GM23338 (cell line): ENCODE results near the gene SPANXN2. TPM values are rescaled to one million over a fixed set of nuclear protein-coding genes. Genes with fewer than 3 reads are reported as not detected.

Experiments used
- ATAC-seq: fragments of 200-7000 bp; cut with Tn5 transposase; 3 replicates; pipeline ENCODE4 v1.9.1; 2020
- DNase-seq: peaks from one replicate; pipeline ENCODE4 v3.0.0-alpha.2; 2015; ENCODE audit warnings: low spot score
- H2AFZ ChIP-seq: fragments of 200-600 bp; sonication (generic); 2 replicates; pipeline ENCODE4 v1.8.0; 2016; ENCODE audit warnings: antibody characterized with exemption, mild to moderate bottlenecking, moderate library complexity
- H3F3A ChIP-seq: fragments of 200-600 bp; sonication (generic); replicated peaks from 2 replicates; pipeline ENCODE4 v1.8.0; 2017; ENCODE audit warnings: antibody characterized with exemption, mixed run types, low read depth
- H3K27ac ChIP-seq: fragments of 200-600 bp; sonication (generic); 2 replicates; pipeline ENCODE4 v1.6.1; 2016; ENCODE audit warnings: low read depth
- H3K27me3 ChIP-seq: fragments of 200-600 bp; sonication (generic); 2 replicates; pipeline ENCODE4 v1.8.0; 2016; ENCODE audit warnings: mild to moderate bottlenecking, mixed run types, moderate library complexity; ENCODE audit not compliant: insufficient read depth
- H3K36me3 ChIP-seq: fragments of 200-600 bp; sonication (generic); 2 replicates; pipeline ENCODE4 v1.8.0; 2016; ENCODE audit warnings: mild to moderate bottlenecking; ENCODE audit not compliant: insufficient read depth
- H3K4me1 ChIP-seq: fragments of 200-600 bp; sonication (generic); 2 replicates; pipeline ENCODE4 v1.8.0; 2016; ENCODE audit warnings: mild to moderate bottlenecking, moderate library complexity; ENCODE audit not compliant: insufficient read depth
- H3K4me2 ChIP-seq: fragments of 200-600 bp; sonication (generic); 2 replicates; pipeline ENCODE4 v1.7.1; 2017; ENCODE audit warnings: mixed run types
- H3K4me3 ChIP-seq: fragments of 200-600 bp; sonication (generic); 2 replicates; pipeline ENCODE4 v1.6.1; 2016; ENCODE audit warnings: mixed run types
- H3K79me2 ChIP-seq: fragments of 200-600 bp; sonication (generic); replicated peaks from 2 replicates; pipeline ENCODE4 v1.8.0; 2017; ENCODE audit warnings: mild to moderate bottlenecking; ENCODE audit not compliant: insufficient read depth
- H3K9me2 ChIP-seq: fragments of 200-600 bp; sonication (generic); 2 replicates; pipeline ENCODE4 v1.8.0; 2017; ENCODE audit not compliant: insufficient read depth
- H4K20me1 ChIP-seq: fragments of 200-600 bp; sonication (generic); replicated peaks from 2 replicates; pipeline ENCODE4 v1.8.0; 2017; ENCODE audit warnings: mild to moderate bottlenecking; ENCODE audit not compliant: insufficient read depth
- H3K27ac Mint-ChIP-seq: 2 replicates; pipeline ENCODE4 v1.8.0; 2020; ENCODE audit warnings: inconsistent platforms, mild to moderate bottlenecking, moderate library complexity, mixed read lengths
- H3K27me3 Mint-ChIP-seq: 3 replicates; pipeline ENCODE4 v1.8.0; 2022; ENCODE audit warnings: low read depth, mild to moderate bottlenecking, moderate library complexity, mixed read lengths, inconsistent platforms; ENCODE audit not compliant: insufficient read depth, poor library complexity
- H3K36me3 Mint-ChIP-seq: 3 replicates; pipeline ENCODE4 v1.8.0; 2021; ENCODE audit warnings: low read depth, mild to moderate bottlenecking, inconsistent platforms, moderate library complexity, mixed read lengths
- H3K4me1 Mint-ChIP-seq: 3 replicates; pipeline ENCODE4 v1.8.0; 2020; ENCODE audit warnings: mild to moderate bottlenecking, inconsistent platforms, mixed read lengths
- H3K4me3 Mint-ChIP-seq: 3 replicates; pipeline ENCODE4 v1.8.0; 2021; ENCODE audit warnings: moderate library complexity, mild to moderate bottlenecking, inconsistent platforms, mixed read lengths
- H3K9me3 Mint-ChIP-seq: 3 replicates; pipeline ENCODE4 v1.8.0; 2020; ENCODE audit warnings: moderate library complexity, mild to moderate bottlenecking, inconsistent platforms, mixed read lengths
- CREB1 ChIP-seq: fragments of 250-450 bp; sonication (Bioruptor Pico); IDR thresholded peaks from 2 replicates; pipeline ENCODE4 v1.5.0; 2020; ENCODE audit warnings: low read depth, mild to moderate bottlenecking, moderate library complexity
- EZH2 ChIP-seq: fragments of 200-600 bp; sonication (generic); IDR thresholded peaks from one replicate; pipeline ENCODE4 v1.8.0; 2017; ENCODE audit warnings: antibody characterized with exemption, mild to moderate bottlenecking, low read depth; ENCODE audit not compliant: unreplicated experiment
- EZH2phosphoT487 ChIP-seq: fragments of 200-600 bp; sonication (generic); IDR thresholded peaks from one replicate; pipeline ENCODE4 v1.8.1; 2018; ENCODE audit warnings: antibody characterized with exemption; ENCODE audit not compliant: unreplicated experiment
- JUNB ChIP-seq: IDR thresholded peaks from one replicate; pipeline ENCODE4 v1.6.1; 2016; ENCODE audit warnings: antibody characterized with exemption; ENCODE audit not compliant: unreplicated experiment
- NANOG ChIP-seq: IDR thresholded peaks from 2 replicates; pipeline ENCODE4 v1.6.1; 2016; ENCODE audit warnings: antibody characterized with exemption, borderline replicate concordance
- POLR2AphosphoS5 ChIP-seq: IDR thresholded peaks from 2 replicates; pipeline ENCODE4 v1.6.1; 2016; ENCODE audit warnings: antibody characterized with exemption, low read depth
- STAT1 ChIP-seq: IDR thresholded peaks from one replicate; pipeline ENCODE4 v1.6.1; 2016; ENCODE audit warnings: antibody characterized with exemption; ENCODE audit not compliant: unreplicated experiment
- ZNF114 ChIP-seq: fragments of 250-450 bp; sonication (Bioruptor Pico); IDR thresholded peaks from 2 replicates; pipeline ENCODE4 v1.5.0; 2020; ENCODE audit warnings: mild to moderate bottlenecking, moderate library complexity
- ZNF331 ChIP-seq: fragments of 250-450 bp; sonication (Bioruptor Pico); IDR thresholded peaks from 2 replicates; pipeline ENCODE4 v1.5.0; 2020; ENCODE audit warnings: low read depth, mild to moderate bottlenecking, moderate library complexity
- ZNF462 ChIP-seq: fragments of 250-450 bp; sonication (Bioruptor Pico); IDR thresholded peaks from 2 replicates; pipeline ENCODE4 v1.5.0; 2020; ENCODE audit warnings: mild to moderate bottlenecking, moderate library complexity
- polyA plus RNA-seq: library from polyadenylated mRNA; unstranded; fragments of >200 nt; fragmentation: Nextera tagmentation; extraction: Ambion mirVana; gene quantifications from 2 replicates; pipeline ENCODE4 v1.2.1, GENCODE V29; 2016
- total RNA-seq: library from RNA; depleted of rRNA; stranded (reverse); fragments of >200 nt; shearing (Covaris generic); gene quantifications from 2 replicates; pipeline ENCODE4 v1.2.3, GENCODE V29; 2014
- TF ChIP-seq, protein P1 (sequence below), 2 experiments: fragments of 200-600 bp in 1 of 2; sonication (generic) in 1 of 2; conservative IDR thresholded peaks; 2 replicates each; pipeline versions ENCODE4 v1.5.1 to v1.6.1; 2016 to 2017; ENCODE audit warnings: antibody characterized with exemption in 2 of 2, low read depth in 2 of 2, mild to moderate bottlenecking in 2 of 2, moderate library complexity in 1 of 2
- TF ChIP-seq, protein P2 (sequence below): IDR thresholded peaks from 2 replicates; pipeline ENCODE4 v1.6.1; 2016; ENCODE audit warnings: antibody characterized with exemption
- TF ChIP-seq, protein P3 (sequence below): IDR thresholded peaks from one replicate; pipeline ENCODE4 v1.6.1; 2018; ENCODE audit warnings: antibody characterized with exemption; ENCODE audit not compliant: unreplicated experiment

SPANXN2 gene
- total and polyA plus RNA-seq, 2 experiments from 2014 or later = not detected

GRCh38 chrX:143754183-143754582 lies 33.6 kb upstream of the SPANXN2 start:
- Histone ChIP-seq H3K27ac (no peak overlapping the region), H3K4me3 (no peak overlapping the region), H3F3A (no peaks in the 10 kb centered on the region), H4K20me1 (no peaks in the 10 kb centered on the region), H3K4me2 (no peak overlapping the region), H3K9me2 (no peaks in the 10 kb centered on the region), H3K27me3 (no peaks in the 10 kb centered on the region), H3K79me2 (no peaks in the 10 kb centered on the region), H3K4me1 (no peaks in the 10 kb centered on the region), H2AFZ (no peak overlapping the region), H3K36me3 (no peaks in the 10 kb centered on the region)
- Mint-ChIP-seq H3K27me3 (no peaks in the 10 kb centered on the region), H3K4me3 (no peak overlapping the region), H3K36me3 (peaks cover 6% of the 10 kb centered on the region; the same call in 1 of the 3 replicates), H3K4me1 (no peaks in the 10 kb centered on the region), H3K27ac (no peak overlapping the region), H3K9me3 (peaks cover 64% of the 10 kb centered on the region)
- DNase-seq (no peak), ATAC-seq (no peak)
- TF ChIP-seq, protein P1, sequence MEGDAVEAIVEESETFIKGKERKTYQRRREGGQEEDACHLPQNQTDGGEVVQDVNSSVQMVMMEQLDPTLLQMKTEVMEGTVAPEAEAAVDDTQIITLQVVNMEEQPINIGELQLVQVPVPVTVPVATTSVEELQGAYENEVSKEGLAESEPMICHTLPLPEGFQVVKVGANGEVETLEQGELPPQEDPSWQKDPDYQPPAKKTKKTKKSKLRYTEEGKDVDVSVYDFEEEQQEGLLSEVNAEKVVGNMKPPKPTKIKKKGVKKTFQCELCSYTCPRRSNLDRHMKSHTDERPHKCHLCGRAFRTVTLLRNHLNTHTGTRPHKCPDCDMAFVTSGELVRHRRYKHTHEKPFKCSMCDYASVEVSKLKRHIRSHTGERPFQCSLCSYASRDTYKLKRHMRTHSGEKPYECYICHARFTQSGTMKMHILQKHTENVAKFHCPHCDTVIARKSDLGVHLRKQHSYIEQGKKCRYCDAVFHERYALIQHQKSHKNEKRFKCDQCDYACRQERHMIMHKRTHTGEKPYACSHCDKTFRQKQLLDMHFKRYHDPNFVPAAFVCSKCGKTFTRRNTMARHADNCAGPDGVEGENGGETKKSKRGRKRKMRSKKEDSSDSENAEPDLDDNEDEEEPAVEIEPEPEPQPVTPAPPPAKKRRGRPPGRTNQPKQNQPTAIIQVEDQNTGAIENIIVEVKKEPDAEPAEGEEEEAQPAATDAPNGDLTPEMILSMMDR (conservative IDR thresholded peaks at IDR 0.05; ENCODE audit: low read depth in 2 of 2) = no peak
- TF ChIP-seq STAT1 (no peak), ZNF462 (no peak), CREB1 (CRISPR knock-in tag) (no peak), EZH2phosphoT487 (no peak), JUNB (no peak), NANOG (no peak), EZH2 (no peak), POLR2AphosphoS5 (no peak), ZNF114 (CRISPR knock-in tag) (no peak), ZNF331 (CRISPR knock-in tag) (no peak)
- TF ChIP-seq, protein P2, sequence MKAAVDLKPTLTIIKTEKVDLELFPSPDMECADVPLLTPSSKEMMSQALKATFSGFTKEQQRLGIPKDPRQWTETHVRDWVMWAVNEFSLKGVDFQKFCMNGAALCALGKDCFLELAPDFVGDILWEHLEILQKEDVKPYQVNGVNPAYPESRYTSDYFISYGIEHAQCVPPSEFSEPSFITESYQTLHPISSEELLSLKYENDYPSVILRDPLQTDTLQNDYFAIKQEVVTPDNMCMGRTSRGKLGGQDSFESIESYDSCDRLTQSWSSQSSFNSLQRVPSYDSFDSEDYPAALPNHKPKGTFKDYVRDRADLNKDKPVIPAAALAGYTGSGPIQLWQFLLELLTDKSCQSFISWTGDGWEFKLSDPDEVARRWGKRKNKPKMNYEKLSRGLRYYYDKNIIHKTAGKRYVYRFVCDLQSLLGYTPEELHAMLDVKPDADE = no peak
- TF ChIP-seq, protein P3, sequence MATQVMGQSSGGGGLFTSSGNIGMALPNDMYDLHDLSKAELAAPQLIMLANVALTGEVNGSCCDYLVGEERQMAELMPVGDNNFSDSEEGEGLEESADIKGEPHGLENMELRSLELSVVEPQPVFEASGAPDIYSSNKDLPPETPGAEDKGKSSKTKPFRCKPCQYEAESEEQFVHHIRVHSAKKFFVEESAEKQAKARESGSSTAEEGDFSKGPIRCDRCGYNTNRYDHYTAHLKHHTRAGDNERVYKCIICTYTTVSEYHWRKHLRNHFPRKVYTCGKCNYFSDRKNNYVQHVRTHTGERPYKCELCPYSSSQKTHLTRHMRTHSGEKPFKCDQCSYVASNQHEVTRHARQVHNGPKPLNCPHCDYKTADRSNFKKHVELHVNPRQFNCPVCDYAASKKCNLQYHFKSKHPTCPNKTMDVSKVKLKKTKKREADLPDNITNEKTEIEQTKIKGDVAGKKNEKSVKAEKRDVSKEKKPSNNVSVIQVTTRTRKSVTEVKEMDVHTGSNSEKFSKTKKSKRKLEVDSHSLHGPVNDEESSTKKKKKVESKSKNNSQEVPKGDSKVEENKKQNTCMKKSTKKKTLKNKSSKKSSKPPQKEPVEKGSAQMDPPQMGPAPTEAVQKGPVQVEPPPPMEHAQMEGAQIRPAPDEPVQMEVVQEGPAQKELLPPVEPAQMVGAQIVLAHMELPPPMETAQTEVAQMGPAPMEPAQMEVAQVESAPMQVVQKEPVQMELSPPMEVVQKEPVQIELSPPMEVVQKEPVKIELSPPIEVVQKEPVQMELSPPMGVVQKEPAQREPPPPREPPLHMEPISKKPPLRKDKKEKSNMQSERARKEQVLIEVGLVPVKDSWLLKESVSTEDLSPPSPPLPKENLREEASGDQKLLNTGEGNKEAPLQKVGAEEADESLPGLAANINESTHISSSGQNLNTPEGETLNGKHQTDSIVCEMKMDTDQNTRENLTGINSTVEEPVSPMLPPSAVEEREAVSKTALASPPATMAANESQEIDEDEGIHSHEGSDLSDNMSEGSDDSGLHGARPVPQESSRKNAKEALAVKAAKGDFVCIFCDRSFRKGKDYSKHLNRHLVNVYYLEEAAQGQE = no peak
